ENCODE data around the gene CASTOR1. TPM values are rescaled to one million over a fixed set of nuclear protein-coding genes. Genes with fewer than 3 reads are reported as not detected.

The CASTOR1 gene
- total and polyA plus RNA-seq, 4 donors = 12.6 to 26.5 (median 15.3) TPM

DNA sequence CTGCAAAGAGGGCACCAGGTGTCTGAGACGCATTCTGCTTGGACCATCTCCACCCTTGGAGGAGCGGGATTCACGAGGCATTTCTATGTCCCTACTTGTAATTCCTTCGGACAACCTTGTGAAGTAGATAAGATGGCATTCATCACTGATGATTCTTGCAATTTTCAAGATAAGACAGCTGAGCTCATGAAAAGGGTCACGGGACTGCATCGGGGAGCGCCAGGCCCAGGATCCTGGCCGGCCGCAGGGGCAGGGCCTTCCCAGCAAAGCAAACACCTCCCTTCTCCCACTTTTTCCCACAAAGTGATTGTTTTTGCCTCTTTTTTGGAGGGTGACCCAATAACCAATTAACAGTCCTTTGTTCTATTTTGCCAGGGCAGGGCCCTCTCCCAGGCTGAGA is 51.2 kb downstream of the CASTOR1 start:
- DNase-seq (no peak), ATAC-seq (ENCODE audit: insufficient read depth, low FRiP score) (no peak)
- TF ChIP-seq, protein P1, sequence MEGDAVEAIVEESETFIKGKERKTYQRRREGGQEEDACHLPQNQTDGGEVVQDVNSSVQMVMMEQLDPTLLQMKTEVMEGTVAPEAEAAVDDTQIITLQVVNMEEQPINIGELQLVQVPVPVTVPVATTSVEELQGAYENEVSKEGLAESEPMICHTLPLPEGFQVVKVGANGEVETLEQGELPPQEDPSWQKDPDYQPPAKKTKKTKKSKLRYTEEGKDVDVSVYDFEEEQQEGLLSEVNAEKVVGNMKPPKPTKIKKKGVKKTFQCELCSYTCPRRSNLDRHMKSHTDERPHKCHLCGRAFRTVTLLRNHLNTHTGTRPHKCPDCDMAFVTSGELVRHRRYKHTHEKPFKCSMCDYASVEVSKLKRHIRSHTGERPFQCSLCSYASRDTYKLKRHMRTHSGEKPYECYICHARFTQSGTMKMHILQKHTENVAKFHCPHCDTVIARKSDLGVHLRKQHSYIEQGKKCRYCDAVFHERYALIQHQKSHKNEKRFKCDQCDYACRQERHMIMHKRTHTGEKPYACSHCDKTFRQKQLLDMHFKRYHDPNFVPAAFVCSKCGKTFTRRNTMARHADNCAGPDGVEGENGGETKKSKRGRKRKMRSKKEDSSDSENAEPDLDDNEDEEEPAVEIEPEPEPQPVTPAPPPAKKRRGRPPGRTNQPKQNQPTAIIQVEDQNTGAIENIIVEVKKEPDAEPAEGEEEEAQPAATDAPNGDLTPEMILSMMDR (IDR thresholded peaks at IDR 0.05; ENCODE audit: control extremely low read depth, extremely low read depth) = no peak
- WGBS, 2 donors = 87 to 93% methylated on average over 9 of the region's 9 CpGs
- Histone ChIP-seq H3K27me3 (ENCODE audit: control insufficient read depth in 3 of 3, insufficient read depth in 3 of 3, low read length in 2 of 3) (no peaks in the 10 kb centered on the region), H3K4me3 (no peak overlapping the region), H3K27ac (ENCODE audit: low read depth in 1 of 2, low read length in 1 of 2) (no peak overlapping the region), H3K36me3 (ENCODE audit: control insufficient read depth in 4 of 4, insufficient read depth in 4 of 4, low read length in 4 of 4) (no peaks in the 10 kb centered on the region), H3K4me1 (ENCODE audit: control insufficient read depth in 5 of 5, insufficient read depth in 5 of 5, low read length in 5 of 5) (peaks cover 0 to 70% (median 19%) of the 10 kb centered on the region in 5 donors), H3K9me3 (ENCODE audit: control insufficient read depth in 4 of 4, insufficient read depth in 3 of 4, low read length in 3 of 4) (no peaks in the 10 kb centered on the region), H3K9ac (ENCODE audit: insufficient read depth in 1 of 2, low read length in 2 of 2) (no peak overlapping the region)

GRCh38 chr22:30236875-30237274 is 52.4 kb downstream of the CASTOR1 start:
- no peaks in the 10 kb centered on the region for H3K27me3 ChIP-seq (ENCODE audit: control insufficient read depth in 3 of 3, insufficient read depth in 3 of 3, low read length in 2 of 3)
- H3K9ac ChIP-seq (ENCODE audit: insufficient read depth in 1 of 2, low read length in 2 of 2) = no peak overlapping the region
- H3K4me1 ChIP-seq (ENCODE audit: control insufficient read depth in 5 of 5, insufficient read depth in 5 of 5, low read length in 5 of 5) = peaks cover 0 to 68% (median 16%) of the 10 kb centered on the region in 5 donors
- 94 to 98% methylated on average over 5 of the region's 5 CpGs for WGBS, 2 donors
- no peak for ATAC-seq (ENCODE audit: insufficient read depth, low FRiP score)
- H3K36me3 ChIP-seq (ENCODE audit: control insufficient read depth in 4 of 4, insufficient read depth in 4 of 4, low read length in 4 of 4) = no peaks in the 10 kb centered on the region
- H3K27ac ChIP-seq (ENCODE audit: low read depth in 1 of 2, low read length in 1 of 2) = no peak overlapping the region
- no peak overlapping the region for H3K4me3 ChIP-seq
- DNase-seq = no peak
- no peaks in the 10 kb centered on the region for H3K9me3 ChIP-seq (ENCODE audit: control insufficient read depth in 4 of 4, insufficient read depth in 3 of 4, low read length in 3 of 4)
- TF ChIP-seq, protein P1 (IDR thresholded peaks at IDR 0.05; ENCODE audit: control extremely low read depth, extremely low read depth) = no peak

DNA sequence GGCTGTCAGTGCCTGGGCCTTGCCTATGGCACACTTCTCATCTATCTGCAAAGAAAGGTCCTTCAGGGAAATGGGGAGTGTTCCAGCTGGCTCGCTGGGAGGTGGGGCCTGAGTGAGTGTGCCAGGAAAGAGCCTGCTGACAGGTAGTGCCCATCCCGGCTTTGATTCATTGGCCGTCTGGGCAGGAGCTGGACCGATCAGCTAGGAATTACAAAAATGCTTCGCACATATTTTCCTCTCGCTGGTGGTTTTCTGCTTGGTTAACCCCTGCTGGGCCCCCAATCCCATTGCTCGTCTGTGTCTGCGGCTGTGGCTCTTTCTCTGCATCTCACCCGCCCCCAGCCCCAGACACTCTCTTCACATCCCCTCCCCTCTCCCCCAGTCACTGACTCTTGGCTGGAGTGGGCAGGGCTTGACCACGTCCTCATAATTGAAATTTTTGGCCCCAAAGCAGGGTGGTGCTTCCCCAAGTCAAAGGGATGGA is 53.6 kb downstream of the CASTOR1 start:
- peak overlapping the region in 1 of 2 donors; percentile 52 for H3K27ac ChIP-seq (ENCODE audit: low read depth in 1 of 2, low read length in 1 of 2)
- TF ChIP-seq, protein P1 (IDR thresholded peaks at IDR 0.05; ENCODE audit: control extremely low read depth, extremely low read depth) = no peak
- peaks cover 0 to 57% (median 7%) of the 10 kb centered on the region in 5 donors for H3K4me1 ChIP-seq (ENCODE audit: control insufficient read depth in 5 of 5, insufficient read depth in 5 of 5, low read length in 5 of 5)
- H3K4me3 ChIP-seq = no peak overlapping the region
- H3K36me3 ChIP-seq (ENCODE audit: control insufficient read depth in 4 of 4, insufficient read depth in 4 of 4, low read length in 4 of 4) = no peaks in the 10 kb centered on the region
- DNase-seq (peak; percentile 54 to 75 (median 64)), ATAC-seq (ENCODE audit: insufficient read depth, low FRiP score) (no peak)
- no peak overlapping the region for H3K9ac ChIP-seq (ENCODE audit: insufficient read depth in 1 of 2, low read length in 2 of 2)
- H3K27me3 ChIP-seq (ENCODE audit: control insufficient read depth in 3 of 3, insufficient read depth in 3 of 3, low read length in 2 of 3) = no peaks in the 10 kb centered on the region
- no peaks in the 10 kb centered on the region for H3K9me3 ChIP-seq (ENCODE audit: control insufficient read depth in 4 of 4, insufficient read depth in 3 of 4, low read length in 3 of 4)
- WGBS, 2 donors = 57 to 87% methylated on average over 10 of the region's 10 CpGs

Other genes with a start within 250 kb of the CASTOR1 start
- under 1 TPM in 1 of 2 donors, not detected in 1; 0.46 TPM for gene HORMAD2, start 209.0 kb downstream of the CASTOR1 start, total RNA-seq
- gene HORMAD2, start 209.0 kb downstream of the CASTOR1 start, polyA plus RNA-seq = under 1 TPM in 1 of 2 donors, not detected in 1; 0.02 TPM
- 1 to 10 TPM in 1 of 2 donors, under 1 TPM in 1; 0.77 to 5.1 TPM for gene LIF, start 42.7 kb downstream of the CASTOR1 start, total RNA-seq
- 10 to 100 TPM in 1 of 2 donors, 1 to 10 TPM in 1; 5.1 to 26.1 TPM for gene LIF, start 42.7 kb downstream of the CASTOR1 start, polyA plus RNA-seq
- 1 to 10 TPM; 1.8 to 3.3 TPM for gene OSM, start 22.7 kb downstream of the CASTOR1 start, total RNA-seq
- 10 to 100 TPM in 1 of 2 donors, under 1 TPM in 1; 0.57 to 33.2 TPM for gene OSM, start 22.7 kb downstream of the CASTOR1 start, polyA plus RNA-seq
- 10 to 100 TPM; 25.9 to 36.4 TPM for gene TBC1D10A, start 37.4 kb upstream of the CASTOR1 start, total RNA-seq
- gene TBC1D10A, start 37.4 kb upstream of the CASTOR1 start, polyA plus RNA-seq = 10 to 100 TPM; 15.0 to 27.3 TPM
- 100 to 1,000 TPM in 1 of 2 donors, 10 to 100 TPM in 1; 52.8 to 157 TPM for gene SF3A1, start 67.4 kb upstream of the CASTOR1 start, total RNA-seq
- 10 to 100 TPM; 15.8 to 37.4 TPM for gene SF3A1, start 67.4 kb upstream of the CASTOR1 start, polyA plus RNA-seq
- gene CCDC157, start 67.5 kb upstream of the CASTOR1 start, total RNA-seq = 10 to 100 TPM; 10.9 to 11.9 TPM
- 1 to 10 TPM; 4.1 to 6.0 TPM for gene CCDC157, start 67.5 kb upstream of the CASTOR1 start, polyA plus RNA-seq
- gene RNF215, start 97.9 kb upstream of the CASTOR1 start, total RNA-seq = 10 to 100 TPM in 1 of 2 donors, 1 to 10 TPM in 1; 8.5 to 19.7 TPM
- gene RNF215, start 97.9 kb upstream of the CASTOR1 start, polyA plus RNA-seq = 10 to 100 TPM in 1 of 2 donors, 1 to 10 TPM in 1; 8.9 to 10.4 TPM
- gene SEC14L2, start 107.5 kb upstream of the CASTOR1 start, total RNA-seq = 10 to 100 TPM in 1 of 2 donors, 1 to 10 TPM in 1; 8.8 to 10.3 TPM
- 1 to 10 TPM; 6.1 to 7.2 TPM for gene SEC14L2, start 107.5 kb upstream of the CASTOR1 start, polyA plus RNA-seq
- 10 to 100 TPM in 1 of 2 donors, 1 to 10 TPM in 1; 1.8 to 21.0 TPM for gene MTFP1, start 136.3 kb upstream of the CASTOR1 start, total RNA-seq
- gene MTFP1, start 136.3 kb upstream of the CASTOR1 start, polyA plus RNA-seq = 10 to 100 TPM; 30.0 to 40.0 TPM
- under 1 TPM; 0.65 to 0.98 TPM for gene SEC14L3, start 182.5 kb upstream of the CASTOR1 start, total RNA-seq
- under 1 TPM; 0.17 to 0.75 TPM for gene SEC14L3, start 182.5 kb upstream of the CASTOR1 start, polyA plus RNA-seq
- gene SEC14L4, start 216.2 kb upstream of the CASTOR1 start, total RNA-seq = 1 to 10 TPM in 1 of 2 donors, under 1 TPM in 1; 0.68 to 5.3 TPM
- 10 to 100 TPM in 1 of 2 donors, under 1 TPM in 1; 0.60 to 20.8 TPM for gene SEC14L4, start 216.2 kb upstream of the CASTOR1 start, polyA plus RNA-seq